ENCODE results near the gene TEX11. TPM values are rescaled to one million over a fixed set of nuclear protein-coding genes. Genes with fewer than 3 reads are reported as not detected.

TEX11 gene
- total RNA-seq, result 1.5 TPM in 1 of 2 replicates, not detected in the other

GRCh38 chrX:70908541-70908940 lies at the start of gene TEX11:
TSS of gene TEX11 (minus strand) at chrX:70908711. CDS start at chrX:70907789, 922 bp downstream.

Other genes starting within 250 kb of the TEX11 start
- gene SLC7A3, start 22.4 kb upstream of the TEX11 start, total RNA-seq, result not detected in 2 replicates
- gene SNX12, start 159.6 kb upstream of the TEX11 start, total RNA-seq, result 63.2 and 71.5 TPM in 2 replicates
- 3.5 and 4.2 TPM in 2 replicates for gene FOXO4, start 187.1 kb upstream of the TEX11 start, total RNA-seq
- gene CXorf65, start 198.0 kb upstream of the TEX11 start, total RNA-seq, result not detected in 2 replicates
- gene IL2RG, start 202.9 kb upstream of the TEX11 start, total RNA-seq, result not detected in 2 replicates
- gene MED12, start 209.9 kb upstream of the TEX11 start, total RNA-seq, result 26.1 and 34.4 TPM in 2 replicates
- under 0.01 and 0.23 TPM in 2 replicates for gene NLGN3, start 236.1 kb upstream of the TEX11 start, total RNA-seq

All from smooth muscle cell of the umbilical artery (primary cell).